WTC11 (cell line): ENCODE results near the gene KIF14. TPM values are rescaled to one million over a fixed set of nuclear protein-coding genes. Genes with fewer than 3 reads are reported as not detected.
A peak's percentile ranks its signal among the peaks of the same experiment; 100 is the strongest.

Experiments used
- ATF1 ChIP-seq: sonication (generic); formaldehyde crosslinking; IDR thresholded peaks from 2 replicates; pipeline ENCODE4 v1.8.1; 2023; ENCODE audit warnings: mild to moderate bottlenecking, moderate library complexity, missing genetic modification reagents
- CBFB ChIP-seq: sonication (generic); formaldehyde crosslinking; IDR thresholded peaks from 2 replicates; pipeline ENCODE4 v1.8.1; 2022; ENCODE audit warnings: mild to moderate bottlenecking, low read depth, missing genetic modification reagents
- ETV6 ChIP-seq: sonication (generic); formaldehyde crosslinking; IDR thresholded peaks from 2 replicates; pipeline ENCODE4 v1.8.1; 2022; ENCODE audit warnings: mild to moderate bottlenecking, missing genetic modification reagents
- HMGA2 ChIP-seq: fragments of 250-450 bp; sonication (Bioruptor Pico); IDR thresholded peaks from 2 replicates; pipeline ENCODE4 v1.4.0; 2021; ENCODE audit warnings: mild to moderate bottlenecking, moderate library complexity
- JUN ChIP-seq: sonication (generic); formaldehyde crosslinking; IDR thresholded peaks from 2 replicates; pipeline ENCODE4 v1.8.0; 2023; ENCODE audit warnings: mild to moderate bottlenecking, missing genetic modification reagents
- NFATC4 ChIP-seq: fragments of 250-450 bp; sonication (Bioruptor Pico); IDR thresholded peaks from 2 replicates; pipeline ENCODE4 v1.9.0; 2021; ENCODE audit warnings: mild to moderate bottlenecking
- TEAD1 ChIP-seq: sonication (generic); formaldehyde crosslinking; IDR thresholded peaks from 2 replicates; pipeline ENCODE4 v1.8.0; 2022; ENCODE audit warnings: mild to moderate bottlenecking, missing genetic modification reagents
- ZNF317 ChIP-seq: sonication (generic); formaldehyde crosslinking; IDR thresholded peaks from 2 replicates; pipeline ENCODE4 v1.8.1; 2023; ENCODE audit warnings: low read depth, mild to moderate bottlenecking, moderate library complexity, missing genetic modification reagents, borderline replicate concordance
- ZNF423 ChIP-seq: fragments of 250-450 bp; sonication (Bioruptor Pico); IDR thresholded peaks from 2 replicates; pipeline ENCODE4 v2.1.2; 2022; ENCODE audit warnings: mild to moderate bottlenecking, moderate library complexity
- ZNF671 ChIP-seq: fragments of 250-450 bp; sonication (Bioruptor Pico); IDR thresholded peaks from 2 replicates; pipeline ENCODE4 v1.8.0; 2021; ENCODE audit warnings: mild to moderate bottlenecking
- total RNA-seq: library from RNA; stranded (reverse); gene quantifications from 3 replicates; pipeline ENCODE4 v1.2.3, GENCODE V29; 2021
- TF ChIP-seq, protein P1 (sequence below): sonication (generic); formaldehyde crosslinking; IDR thresholded peaks from 2 replicates; pipeline ENCODE4 v1.8.0; 2023; ENCODE audit warnings: missing genetic modification reagents, mild to moderate bottlenecking, borderline replicate concordance
- TF ChIP-seq, protein P2 (sequence below): sonication (generic); formaldehyde crosslinking; IDR thresholded peaks from 2 replicates; pipeline ENCODE4 v1.8.1; 2022; ENCODE audit warnings: mild to moderate bottlenecking, missing genetic modification reagents, moderate library complexity, borderline replicate concordance
- TF ChIP-seq, protein P3 (sequence below): sonication (generic); formaldehyde crosslinking; IDR thresholded peaks from 2 replicates; pipeline ENCODE4 v1.8.0; 2022; ENCODE audit warnings: mild to moderate bottlenecking, missing genetic modification reagents
- TF ChIP-seq, protein P4 (sequence below): fragments of 250-450 bp; sonication (Bioruptor Pico); IDR thresholded peaks from 2 replicates; pipeline ENCODE4 v1.9.0; 2021; ENCODE audit warnings: moderate library complexity, mild to moderate bottlenecking, inconsistent platforms, borderline replicate concordance
- TF ChIP-seq, protein P5 (sequence below): sonication (generic); formaldehyde crosslinking; IDR thresholded peaks from 2 replicates; pipeline ENCODE4 v1.8.1; 2023; ENCODE audit warnings: mild to moderate bottlenecking, missing genetic modification reagents
- TF ChIP-seq, protein P6 (sequence below): sonication (generic); formaldehyde crosslinking; IDR thresholded peaks from 2 replicates; pipeline ENCODE4 v1.8.1; 2023; ENCODE audit warnings: mild to moderate bottlenecking, moderate library complexity, missing genetic modification reagents
- TF ChIP-seq, protein P7 (sequence below): sonication (generic); formaldehyde crosslinking; IDR thresholded peaks from 2 replicates; pipeline ENCODE4 v1.8.0; 2023; ENCODE audit warnings: mild to moderate bottlenecking, missing genetic modification reagents
- TF ChIP-seq, protein P8 (sequence below): fragments of 250-450 bp; sonication (Bioruptor Pico); IDR thresholded peaks from 2 replicates; pipeline ENCODE4 v1.9.0; 2021; ENCODE audit warnings: mild to moderate bottlenecking
- TF ChIP-seq, protein P9 (sequence below): sonication (generic); formaldehyde crosslinking; IDR thresholded peaks from 2 replicates; pipeline ENCODE4 v1.8.0; 2022; ENCODE audit warnings: mild to moderate bottlenecking, missing genetic modification reagents

KIF14 gene
- total RNA-seq, 1 experiment from 2014 or later: 24.4 TPM

DNA sequence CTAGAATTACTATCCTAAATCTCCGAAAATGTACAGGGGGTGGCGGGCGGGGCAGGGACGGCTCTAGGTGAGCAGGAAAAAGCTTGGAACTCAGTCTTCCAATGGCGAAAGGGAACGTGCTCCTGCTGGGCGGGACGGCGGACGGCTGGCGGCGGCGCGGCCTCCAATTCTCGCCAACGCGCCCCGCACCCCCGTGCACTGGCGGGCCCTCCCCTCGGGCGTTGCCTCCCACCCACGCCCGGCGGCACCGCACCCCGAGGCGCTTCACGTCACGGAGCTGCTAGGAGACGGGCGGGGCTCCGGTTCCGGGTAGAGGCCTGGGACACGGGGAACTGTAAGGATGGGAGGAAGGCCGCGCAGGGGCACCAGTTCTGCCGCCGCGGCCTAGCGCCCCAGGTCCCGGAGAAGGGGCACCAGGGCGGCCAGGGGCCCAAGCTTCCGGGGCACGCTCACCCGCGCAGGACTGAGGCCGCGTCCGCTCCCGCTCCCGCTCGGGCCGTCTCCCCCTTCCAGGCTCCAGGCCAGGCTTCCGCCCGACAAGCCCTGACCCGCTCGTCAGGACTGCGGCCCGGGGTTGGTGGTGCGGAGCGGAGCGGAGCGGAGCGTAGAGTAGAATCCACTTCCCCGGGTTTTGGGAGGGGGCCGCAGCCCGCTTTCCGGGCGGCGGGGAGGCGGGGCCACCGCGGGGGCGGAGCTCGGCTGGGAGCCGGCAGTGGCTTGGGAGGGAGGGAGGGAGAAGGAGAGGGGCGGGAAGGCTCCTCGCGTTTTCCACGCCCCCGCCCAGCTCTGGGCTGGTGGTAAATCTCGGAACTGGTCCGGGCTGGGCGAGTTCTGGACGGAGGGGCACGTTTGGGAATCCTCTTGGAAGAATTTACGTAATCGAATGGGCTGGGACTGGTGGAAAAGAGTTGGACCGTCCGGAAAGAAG, 49.0 kb upstream of the KIF14 start, which contains the start of gene DDX59 (continued):
- TF ChIP-seq, protein P1, sequence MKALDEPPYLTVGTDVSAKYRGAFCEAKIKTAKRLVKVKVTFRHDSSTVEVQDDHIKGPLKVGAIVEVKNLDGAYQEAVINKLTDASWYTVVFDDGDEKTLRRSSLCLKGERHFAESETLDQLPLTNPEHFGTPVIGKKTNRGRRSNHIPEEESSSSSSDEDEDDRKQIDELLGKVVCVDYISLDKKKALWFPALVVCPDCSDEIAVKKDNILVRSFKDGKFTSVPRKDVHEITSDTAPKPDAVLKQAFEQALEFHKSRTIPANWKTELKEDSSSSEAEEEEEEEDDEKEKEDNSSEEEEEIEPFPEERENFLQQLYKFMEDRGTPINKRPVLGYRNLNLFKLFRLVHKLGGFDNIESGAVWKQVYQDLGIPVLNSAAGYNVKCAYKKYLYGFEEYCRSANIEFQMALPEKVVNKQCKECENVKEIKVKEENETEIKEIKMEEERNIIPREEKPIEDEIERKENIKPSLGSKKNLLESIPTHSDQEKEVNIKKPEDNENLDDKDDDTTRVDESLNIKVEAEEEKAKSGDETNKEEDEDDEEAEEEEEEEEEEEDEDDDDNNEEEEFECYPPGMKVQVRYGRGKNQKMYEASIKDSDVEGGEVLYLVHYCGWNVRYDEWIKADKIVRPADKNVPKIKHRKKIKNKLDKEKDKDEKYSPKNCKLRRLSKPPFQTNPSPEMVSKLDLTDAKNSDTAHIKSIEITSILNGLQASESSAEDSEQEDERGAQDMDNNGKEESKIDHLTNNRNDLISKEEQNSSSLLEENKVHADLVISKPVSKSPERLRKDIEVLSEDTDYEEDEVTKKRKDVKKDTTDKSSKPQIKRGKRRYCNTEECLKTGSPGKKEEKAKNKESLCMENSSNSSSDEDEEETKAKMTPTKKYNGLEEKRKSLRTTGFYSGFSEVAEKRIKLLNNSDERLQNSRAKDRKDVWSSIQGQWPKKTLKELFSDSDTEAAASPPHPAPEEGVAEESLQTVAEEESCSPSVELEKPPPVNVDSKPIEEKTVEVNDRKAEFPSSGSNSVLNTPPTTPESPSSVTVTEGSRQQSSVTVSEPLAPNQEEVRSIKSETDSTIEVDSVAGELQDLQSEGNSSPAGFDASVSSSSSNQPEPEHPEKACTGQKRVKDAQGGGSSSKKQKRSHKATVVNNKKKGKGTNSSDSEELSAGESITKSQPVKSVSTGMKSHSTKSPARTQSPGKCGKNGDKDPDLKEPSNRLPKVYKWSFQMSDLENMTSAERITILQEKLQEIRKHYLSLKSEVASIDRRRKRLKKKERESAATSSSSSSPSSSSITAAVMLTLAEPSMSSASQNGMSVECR (CRISPR knock-in tag): peak; percentile 78; the same call in 1 of the 2 replicates
- TF ChIP-seq TEAD1 (CRISPR knock-in tag): no peak; the same call in 1 of the 2 replicates
- TF ChIP-seq, protein P2, sequence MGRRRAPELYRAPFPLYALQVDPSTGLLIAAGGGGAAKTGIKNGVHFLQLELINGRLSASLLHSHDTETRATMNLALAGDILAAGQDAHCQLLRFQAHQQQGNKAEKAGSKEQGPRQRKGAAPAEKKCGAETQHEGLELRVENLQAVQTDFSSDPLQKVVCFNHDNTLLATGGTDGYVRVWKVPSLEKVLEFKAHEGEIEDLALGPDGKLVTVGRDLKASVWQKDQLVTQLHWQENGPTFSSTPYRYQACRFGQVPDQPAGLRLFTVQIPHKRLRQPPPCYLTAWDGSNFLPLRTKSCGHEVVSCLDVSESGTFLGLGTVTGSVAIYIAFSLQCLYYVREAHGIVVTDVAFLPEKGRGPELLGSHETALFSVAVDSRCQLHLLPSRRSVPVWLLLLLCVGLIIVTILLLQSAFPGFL: no peak
- TF ChIP-seq CBFB (CRISPR knock-in tag): no peak
- no peak for TF ChIP-seq NFATC4 (CRISPR knock-in tag)
- TF ChIP-seq, protein P3, sequence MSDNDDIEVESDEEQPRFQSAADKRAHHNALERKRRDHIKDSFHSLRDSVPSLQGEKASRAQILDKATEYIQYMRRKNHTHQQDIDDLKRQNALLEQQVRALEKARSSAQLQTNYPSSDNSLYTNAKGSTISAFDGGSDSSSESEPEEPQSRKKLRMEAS (CRISPR knock-in tag): peak; percentile 53; the same call in 1 of the 2 replicates
- no peak for TF ChIP-seq ATF1
- TF ChIP-seq, protein P4, sequence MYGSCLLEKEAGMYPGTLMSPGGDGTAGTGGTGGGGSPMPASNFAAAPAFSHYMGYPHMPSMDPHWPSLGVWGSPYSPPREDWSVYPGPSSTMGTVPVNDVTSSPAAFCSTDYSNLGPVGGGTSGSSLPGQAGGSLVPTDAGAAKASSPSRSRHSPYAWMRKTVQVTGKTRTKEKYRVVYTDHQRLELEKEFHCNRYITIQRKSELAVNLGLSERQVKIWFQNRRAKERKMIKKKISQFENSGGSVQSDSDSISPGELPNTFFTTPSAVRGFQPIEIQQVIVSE (CRISPR knock-in tag): no peak
- TF ChIP-seq, protein P5, sequence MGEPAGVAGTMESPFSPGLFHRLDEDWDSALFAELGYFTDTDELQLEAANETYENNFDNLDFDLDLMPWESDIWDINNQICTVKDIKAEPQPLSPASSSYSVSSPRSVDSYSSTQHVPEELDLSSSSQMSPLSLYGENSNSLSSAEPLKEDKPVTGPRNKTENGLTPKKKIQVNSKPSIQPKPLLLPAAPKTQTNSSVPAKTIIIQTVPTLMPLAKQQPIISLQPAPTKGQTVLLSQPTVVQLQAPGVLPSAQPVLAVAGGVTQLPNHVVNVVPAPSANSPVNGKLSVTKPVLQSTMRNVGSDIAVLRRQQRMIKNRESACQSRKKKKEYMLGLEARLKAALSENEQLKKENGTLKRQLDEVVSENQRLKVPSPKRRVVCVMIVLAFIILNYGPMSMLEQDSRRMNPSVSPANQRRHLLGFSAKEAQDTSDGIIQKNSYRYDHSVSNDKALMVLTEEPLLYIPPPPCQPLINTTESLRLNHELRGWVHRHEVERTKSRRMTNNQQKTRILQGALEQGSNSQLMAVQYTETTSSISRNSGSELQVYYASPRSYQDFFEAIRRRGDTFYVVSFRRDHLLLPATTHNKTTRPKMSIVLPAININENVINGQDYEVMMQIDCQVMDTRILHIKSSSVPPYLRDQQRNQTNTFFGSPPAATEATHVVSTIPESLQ (CRISPR knock-in tag): peak; percentile 51; the same call in 1 of the 2 replicates
- no peak for TF ChIP-seq HMGA2
- TF ChIP-seq, protein P6, sequence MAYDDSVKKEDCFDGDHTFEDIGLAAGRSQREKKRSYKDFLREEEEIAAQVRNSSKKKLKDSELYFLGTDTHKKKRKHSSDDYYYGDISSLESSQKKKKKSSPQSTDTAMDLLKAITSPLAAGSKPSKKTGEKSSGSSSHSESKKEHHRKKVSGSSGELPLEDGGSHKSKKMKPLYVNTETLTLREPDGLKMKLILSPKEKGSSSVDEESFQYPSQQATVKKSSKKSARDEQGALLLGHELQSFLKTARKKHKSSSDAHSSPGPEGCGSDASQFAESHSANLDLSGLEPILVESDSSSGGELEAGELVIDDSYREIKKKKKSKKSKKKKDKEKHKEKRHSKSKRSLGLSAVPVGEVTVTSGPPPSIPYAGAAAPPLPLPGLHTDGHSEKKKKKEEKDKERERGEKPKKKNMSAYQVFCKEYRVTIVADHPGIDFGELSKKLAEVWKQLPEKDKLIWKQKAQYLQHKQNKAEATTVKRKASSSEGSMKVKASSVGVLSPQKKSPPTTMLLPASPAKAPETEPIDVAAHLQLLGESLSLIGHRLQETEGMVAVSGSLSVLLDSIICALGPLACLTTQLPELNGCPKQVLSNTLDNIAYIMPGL: peak; percentile 84
- TF ChIP-seq, protein P7, sequence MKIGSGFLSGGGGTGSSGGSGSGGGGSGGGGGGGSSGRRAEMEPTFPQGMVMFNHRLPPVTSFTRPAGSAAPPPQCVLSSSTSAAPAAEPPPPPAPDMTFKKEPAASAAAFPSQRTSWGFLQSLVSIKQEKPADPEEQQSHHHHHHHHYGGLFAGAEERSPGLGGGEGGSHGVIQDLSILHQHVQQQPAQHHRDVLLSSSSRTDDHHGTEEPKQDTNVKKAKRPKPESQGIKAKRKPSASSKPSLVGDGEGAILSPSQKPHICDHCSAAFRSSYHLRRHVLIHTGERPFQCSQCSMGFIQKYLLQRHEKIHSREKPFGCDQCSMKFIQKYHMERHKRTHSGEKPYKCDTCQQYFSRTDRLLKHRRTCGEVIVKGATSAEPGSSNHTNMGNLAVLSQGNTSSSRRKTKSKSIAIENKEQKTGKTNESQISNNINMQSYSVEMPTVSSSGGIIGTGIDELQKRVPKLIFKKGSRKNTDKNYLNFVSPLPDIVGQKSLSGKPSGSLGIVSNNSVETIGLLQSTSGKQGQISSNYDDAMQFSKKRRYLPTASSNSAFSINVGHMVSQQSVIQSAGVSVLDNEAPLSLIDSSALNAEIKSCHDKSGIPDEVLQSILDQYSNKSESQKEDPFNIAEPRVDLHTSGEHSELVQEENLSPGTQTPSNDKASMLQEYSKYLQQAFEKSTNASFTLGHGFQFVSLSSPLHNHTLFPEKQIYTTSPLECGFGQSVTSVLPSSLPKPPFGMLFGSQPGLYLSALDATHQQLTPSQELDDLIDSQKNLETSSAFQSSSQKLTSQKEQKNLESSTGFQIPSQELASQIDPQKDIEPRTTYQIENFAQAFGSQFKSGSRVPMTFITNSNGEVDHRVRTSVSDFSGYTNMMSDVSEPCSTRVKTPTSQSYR: 0 out of 2 replicates have a peak, but pooled peaks have one; percentile 39
- TF ChIP-seq, protein P8, sequence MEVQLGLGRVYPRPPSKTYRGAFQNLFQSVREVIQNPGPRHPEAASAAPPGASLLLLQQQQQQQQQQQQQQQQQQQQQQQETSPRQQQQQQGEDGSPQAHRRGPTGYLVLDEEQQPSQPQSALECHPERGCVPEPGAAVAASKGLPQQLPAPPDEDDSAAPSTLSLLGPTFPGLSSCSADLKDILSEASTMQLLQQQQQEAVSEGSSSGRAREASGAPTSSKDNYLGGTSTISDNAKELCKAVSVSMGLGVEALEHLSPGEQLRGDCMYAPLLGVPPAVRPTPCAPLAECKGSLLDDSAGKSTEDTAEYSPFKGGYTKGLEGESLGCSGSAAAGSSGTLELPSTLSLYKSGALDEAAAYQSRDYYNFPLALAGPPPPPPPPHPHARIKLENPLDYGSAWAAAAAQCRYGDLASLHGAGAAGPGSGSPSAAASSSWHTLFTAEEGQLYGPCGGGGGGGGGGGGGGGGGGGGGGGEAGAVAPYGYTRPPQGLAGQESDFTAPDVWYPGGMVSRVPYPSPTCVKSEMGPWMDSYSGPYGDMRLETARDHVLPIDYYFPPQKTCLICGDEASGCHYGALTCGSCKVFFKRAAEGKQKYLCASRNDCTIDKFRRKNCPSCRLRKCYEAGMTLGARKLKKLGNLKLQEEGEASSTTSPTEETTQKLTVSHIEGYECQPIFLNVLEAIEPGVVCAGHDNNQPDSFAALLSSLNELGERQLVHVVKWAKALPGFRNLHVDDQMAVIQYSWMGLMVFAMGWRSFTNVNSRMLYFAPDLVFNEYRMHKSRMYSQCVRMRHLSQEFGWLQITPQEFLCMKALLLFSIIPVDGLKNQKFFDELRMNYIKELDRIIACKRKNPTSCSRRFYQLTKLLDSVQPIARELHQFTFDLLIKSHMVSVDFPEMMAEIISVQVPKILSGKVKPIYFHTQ: no peak
- TF ChIP-seq, protein P9, sequence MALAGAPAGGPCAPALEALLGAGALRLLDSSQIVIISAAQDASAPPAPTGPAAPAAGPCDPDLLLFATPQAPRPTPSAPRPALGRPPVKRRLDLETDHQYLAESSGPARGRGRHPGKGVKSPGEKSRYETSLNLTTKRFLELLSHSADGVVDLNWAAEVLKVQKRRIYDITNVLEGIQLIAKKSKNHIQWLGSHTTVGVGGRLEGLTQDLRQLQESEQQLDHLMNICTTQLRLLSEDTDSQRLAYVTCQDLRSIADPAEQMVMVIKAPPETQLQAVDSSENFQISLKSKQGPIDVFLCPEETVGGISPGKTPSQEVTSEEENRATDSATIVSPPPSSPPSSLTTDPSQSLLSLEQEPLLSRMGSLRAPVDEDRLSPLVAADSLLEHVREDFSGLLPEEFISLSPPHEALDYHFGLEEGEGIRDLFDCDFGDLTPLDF (CRISPR knock-in tag): peak; percentile 74; the same call in 1 of the 2 replicates
- peak; percentile 88 for TF ChIP-seq ETV6
- peak; percentile 41; the same call in 1 of the 2 replicates for TF ChIP-seq ZNF423
- 0 out of 2 replicates have a peak, but pooled peaks have one; percentile 16 for TF ChIP-seq ZNF671
- TF ChIP-seq JUN (CRISPR knock-in tag): no peak
- TF ChIP-seq ZNF317: 0 out of 2 replicates have a peak, but pooled peaks have one; percentile 32
